HG03175 (cell line): ENCODE results near the gene NR4A1.
"Not testable (repeated sequence)": the region's sequence is repeated elsewhere in the genome, so short reads cannot be mapped to it uniquely, and the experiment has no call there.

Source experiments
- ATAC-seq: cut with Tn5 transposase; IDR thresholded peaks from one replicate; pipeline ENCODE4 v1.9.1; 2021; ENCODE audit warnings: mild to moderate bottlenecking, moderate library complexity; ENCODE audit not compliant: unreplicated experiment

Gene NR4A1

DNA sequence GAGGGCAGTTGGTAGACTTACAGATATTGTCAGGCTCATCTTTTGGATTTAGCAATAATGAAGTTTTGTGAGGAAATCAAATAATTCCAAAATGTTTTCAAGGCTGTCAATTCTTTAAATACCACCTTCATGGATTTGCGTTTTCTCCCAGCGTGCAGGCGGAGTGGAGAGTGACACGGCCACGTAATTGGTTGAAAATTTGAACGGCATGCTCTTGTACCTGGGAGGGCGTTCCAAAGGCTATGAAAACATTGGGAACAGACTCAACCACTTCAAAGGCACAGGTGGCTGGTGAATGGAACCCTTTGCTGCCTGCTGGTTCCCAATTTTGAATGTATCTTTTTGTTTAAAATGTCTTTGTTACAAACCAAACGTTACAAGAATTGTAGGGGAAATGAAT is 40.6 kb downstream of the NR4A1 start:
- no peak for ATAC-seq

DNA sequence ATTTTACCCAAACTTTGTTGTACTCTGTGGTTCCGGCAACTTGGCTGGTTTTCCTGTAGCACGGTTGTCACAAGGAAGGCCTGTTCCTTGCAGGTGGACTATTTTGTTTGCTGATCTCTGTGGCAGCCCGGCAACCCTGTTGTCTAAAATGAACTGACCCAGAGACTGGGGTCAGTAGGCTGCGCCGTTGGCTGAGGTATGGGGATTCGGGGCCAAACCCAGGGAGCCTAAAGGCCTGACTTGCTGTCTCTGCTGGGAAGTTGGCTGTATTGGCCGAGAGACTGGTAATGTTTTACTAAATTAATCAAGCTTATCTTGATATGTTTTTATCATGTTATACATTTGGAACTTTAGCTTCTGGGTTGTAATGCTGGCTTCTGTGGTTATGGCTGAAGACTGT is 42.1 kb downstream of the NR4A1 start:
- ATAC-seq = no peak

DNA sequence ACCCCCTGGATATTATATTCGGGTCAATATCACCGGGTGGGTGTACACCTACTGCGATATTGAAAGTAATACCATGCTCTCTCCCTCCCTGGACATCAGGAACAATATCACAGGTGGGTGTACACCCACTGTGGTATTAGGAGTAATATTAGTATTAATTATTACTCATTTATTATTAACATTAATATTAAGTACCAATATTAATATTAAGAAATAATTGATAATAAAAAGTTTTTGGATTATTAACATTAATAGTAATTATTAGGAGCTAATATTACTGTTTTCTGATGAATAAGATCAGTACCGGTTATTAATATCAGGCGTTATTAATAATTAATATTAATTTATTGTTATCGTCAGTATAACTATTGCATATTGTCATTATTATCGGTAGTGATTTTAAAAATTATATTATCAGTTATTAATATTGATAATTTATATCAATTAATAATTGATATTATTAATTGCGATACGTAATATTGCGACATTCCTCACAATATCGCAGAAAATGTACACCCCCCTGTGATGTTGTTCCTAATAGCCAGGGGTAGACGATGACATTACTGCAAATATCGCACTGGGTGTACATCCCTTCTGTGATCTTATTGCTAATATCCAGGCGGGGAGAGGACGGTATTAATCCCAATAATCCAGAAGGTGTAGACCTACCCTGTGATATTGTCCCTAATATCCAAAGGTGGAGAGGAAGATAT is 45.2 kb downstream of the NR4A1 start:
- no peak for ATAC-seq

DNA sequence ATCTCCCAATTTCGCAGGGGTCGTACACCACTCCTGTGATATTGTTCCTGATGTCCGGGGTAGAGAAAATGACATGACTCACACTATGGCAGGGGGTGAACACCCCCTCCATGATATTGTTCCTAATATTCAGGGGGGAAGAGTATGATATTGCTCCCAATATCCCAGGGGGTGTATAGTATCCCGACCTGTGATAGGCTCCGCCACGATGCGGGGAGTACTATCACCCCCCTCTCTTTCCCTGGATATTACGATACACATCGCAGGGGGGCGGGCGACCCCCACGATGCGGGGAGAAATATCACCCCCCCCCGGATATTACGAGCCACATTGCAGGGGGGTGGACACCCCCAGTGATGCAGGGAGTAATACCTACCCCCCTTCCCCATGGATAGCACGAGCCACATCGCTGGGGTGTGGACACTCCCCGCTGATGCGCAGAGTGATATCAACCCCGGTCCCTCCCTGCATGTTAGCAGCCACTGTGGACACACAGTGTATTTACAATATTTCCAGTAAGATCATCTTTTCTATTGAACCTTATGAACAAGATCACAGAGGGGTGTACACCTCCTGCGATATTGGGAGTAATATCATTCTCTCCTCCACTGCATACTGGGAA is 45.9 kb downstream of the NR4A1 start:
- ATAC-seq = no peak

DNA sequence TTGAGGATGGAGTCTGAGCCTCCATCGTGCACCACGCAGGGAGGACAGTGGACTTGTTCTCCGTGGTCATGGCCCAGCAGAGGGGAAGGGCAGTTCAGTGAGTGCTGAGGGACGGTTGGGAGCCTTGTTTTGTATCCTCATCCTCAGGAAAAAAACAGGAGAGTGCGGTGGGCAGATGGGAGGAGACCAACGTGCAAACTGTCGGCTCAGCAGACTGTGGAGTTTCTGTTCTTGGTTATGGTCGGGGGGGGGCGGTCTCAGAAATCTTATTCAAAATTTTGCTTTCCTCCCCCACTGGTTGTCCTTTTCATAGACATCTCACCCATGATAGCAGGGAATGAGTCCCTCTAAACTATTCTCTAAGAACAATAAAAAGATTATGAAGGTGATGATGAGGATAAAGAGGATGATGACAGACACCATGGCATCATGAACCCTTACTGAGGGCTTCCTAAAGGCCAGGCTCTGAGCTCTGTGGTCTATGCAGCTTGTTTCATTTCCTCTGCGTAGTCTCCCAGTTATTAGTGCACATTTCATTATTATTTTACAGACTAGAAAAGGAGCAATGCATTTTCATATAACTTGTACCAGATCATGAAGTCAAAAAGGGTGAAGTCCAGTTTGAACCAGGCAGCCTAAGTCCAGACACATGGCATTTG is 53.3 kb downstream of the NR4A1 start:
- not testable (repeated sequence) for ATAC-seq
